Measurements from ENCODE around the gene CFAP44.

DNA sequence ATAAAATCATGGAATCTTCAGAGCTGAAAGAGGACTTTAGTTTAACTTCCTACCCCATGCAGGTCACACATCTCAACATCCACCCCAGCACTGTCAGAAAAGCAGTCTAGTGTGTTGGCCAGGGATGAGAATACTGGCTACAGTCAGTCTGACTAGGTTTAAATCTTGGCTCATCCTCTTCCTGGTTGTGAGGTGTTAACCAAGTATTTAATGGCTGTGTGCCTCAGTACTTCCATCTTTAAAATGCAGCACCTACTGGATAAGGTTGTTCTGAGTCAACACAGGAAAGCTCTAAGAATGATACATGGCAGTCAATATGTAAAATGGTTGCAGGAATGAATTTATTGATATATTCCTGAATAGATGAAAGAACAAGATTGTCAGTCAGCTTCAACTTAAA lies 3.1 kb downstream of the CFAP44 start:
- TF ChIP-seq POLR2A (IDR thresholded peaks at IDR 0.05; ENCODE audit: low read depth, low read length) (no peak), POLR2AphosphoS5 (IDR thresholded peaks at IDR 0.05; ENCODE audit: low read depth, low read length) (no peak)

All from GM12892 (cell line).